Measurements from ENCODE around the gene NAA15. TPM values are rescaled to one million over a fixed set of nuclear protein-coding genes. Genes with fewer than 3 reads are reported as not detected.

The NAA15 gene
- total and polyA plus RNA-seq, 2 of the 8 experiments (the other 6 are each of a cell fraction or from before 2014, with no cell fraction given) = 9.7 to 124 TPM

GRCh38 chr4:139460565-139460964 lies 159.3 kb downstream of the NAA15 start (continued):
- TF ChIP-seq CHD7 (IDR thresholded peaks at IDR 0.05; ENCODE audit: insufficient replicate concordance, low read length) = peak; percentile 42

Measured in H1 (cell line).